PC-3 (cell line): ENCODE data around the gene GORAB.

Experiments
- EZH2 ChIP-seq: fragments of 300-600 bp; sonication (generic); IDR thresholded peaks from one replicate; pipeline ENCODE4 v1.6.1; 2017; ENCODE audit warnings: antibody characterized with exemption, mild to moderate bottlenecking, low read length; ENCODE audit not compliant: unreplicated experiment
- TF ChIP-seq, protein P1 (sequence below): fragments of 300-600 bp; sonication (generic); conservative IDR thresholded peaks from 2 replicates; pipeline ENCODE4 v1.5.1; 2017; ENCODE audit warnings: antibody characterized with exemption, low read depth, mild to moderate bottlenecking, low read length

- TF ChIP-seq, protein P1, sequence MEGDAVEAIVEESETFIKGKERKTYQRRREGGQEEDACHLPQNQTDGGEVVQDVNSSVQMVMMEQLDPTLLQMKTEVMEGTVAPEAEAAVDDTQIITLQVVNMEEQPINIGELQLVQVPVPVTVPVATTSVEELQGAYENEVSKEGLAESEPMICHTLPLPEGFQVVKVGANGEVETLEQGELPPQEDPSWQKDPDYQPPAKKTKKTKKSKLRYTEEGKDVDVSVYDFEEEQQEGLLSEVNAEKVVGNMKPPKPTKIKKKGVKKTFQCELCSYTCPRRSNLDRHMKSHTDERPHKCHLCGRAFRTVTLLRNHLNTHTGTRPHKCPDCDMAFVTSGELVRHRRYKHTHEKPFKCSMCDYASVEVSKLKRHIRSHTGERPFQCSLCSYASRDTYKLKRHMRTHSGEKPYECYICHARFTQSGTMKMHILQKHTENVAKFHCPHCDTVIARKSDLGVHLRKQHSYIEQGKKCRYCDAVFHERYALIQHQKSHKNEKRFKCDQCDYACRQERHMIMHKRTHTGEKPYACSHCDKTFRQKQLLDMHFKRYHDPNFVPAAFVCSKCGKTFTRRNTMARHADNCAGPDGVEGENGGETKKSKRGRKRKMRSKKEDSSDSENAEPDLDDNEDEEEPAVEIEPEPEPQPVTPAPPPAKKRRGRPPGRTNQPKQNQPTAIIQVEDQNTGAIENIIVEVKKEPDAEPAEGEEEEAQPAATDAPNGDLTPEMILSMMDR = no peak
- TF ChIP-seq EZH2 = no peak
Measured at GRCh38 chr1:170587253-170587593, 55.3 kb downstream of the GORAB start.
